Left ventricle myocardium inferior (tissue), 1 donor: ENCODE data around the gene SLC22A23. TPM values are rescaled to one million over a fixed set of nuclear protein-coding genes. Genes with fewer than 3 reads are reported as not detected.

Source experiments
- DNase-seq: peaks from one replicate; pipeline ENCODE4 v3.0.0-alpha.2; 2020
- H3K27ac ChIP-seq: fragments of 200-600 bp; replicated peaks from 2 replicates; pipeline ENCODE4 v1.8.0; 2021
- H3K27me3 ChIP-seq: fragments of 200-600 bp; 2 replicates; pipeline ENCODE4 v1.8.0; 2021; ENCODE audit warnings: low read depth
- H3K36me3 ChIP-seq: fragments of 200-600 bp; 2 replicates; pipeline ENCODE4 v1.8.0; 2021
- H3K4me1 ChIP-seq: fragments of 200-600 bp; 2 replicates; pipeline ENCODE4 v1.8.0; 2021
- H3K4me3 ChIP-seq: fragments of 200-600 bp; 2 replicates; pipeline ENCODE4 v1.8.0; 2021; ENCODE audit warnings: mild to moderate bottlenecking, moderate library complexity
- H3K9me3 ChIP-seq: fragments of 200-600 bp; replicated peaks from 2 replicates; pipeline ENCODE4 v1.8.0; 2021
- CTCF ChIP-seq: fragments of 200-600 bp; IDR thresholded peaks from 2 replicates; pipeline ENCODE4 v1.8.0; 2021; ENCODE audit warnings: antibody characterized with exemption, mild to moderate bottlenecking, borderline replicate concordance
- intact Hi-C: fragments of 100-400 bp; cut with micrococcal nuclease; formaldehyde crosslinking; loops from one replicate; pipeline ENCODE4 v1.11.0; 2022
- total RNA-seq: library from RNA; stranded (reverse); fragmentation: NEBNext Ultra II Directional; extraction: Animal tissue kit (Norgen Biotek cat#: 25700); gene quantifications from one replicate; pipeline ENCODE4 v1.2.1, GENCODE V29; 2021
- donor health status: DM: no; HTN: yes; CAD: no; lungs with severe emphysema.

The SLC22A23 gene
- total RNA-seq, 1 donor from 2014 or later: 7.0 TPM

- H3K36me3 ChIP-seq: no peaks in the 10 kb centered on the region
- H3K4me3 ChIP-seq: no peak overlapping the region
- no peak for DNase-seq
- no peaks in the 10 kb centered on the region for H3K27me3 ChIP-seq
- H3K9me3 ChIP-seq: no peaks in the 10 kb centered on the region
- H3K4me1 ChIP-seq: no peaks in the 10 kb centered on the region
- intact Hi-C loops: no loop called here
- TF ChIP-seq CTCF: no peak
- H3K27ac ChIP-seq: no peak overlapping the region
These were observed 141.0 kb downstream of the SLC22A23 start for GRCh38 chr6:3315841-3316240.

GRCh38 chr6:3314621-3315467 lies 142.0 kb downstream of the SLC22A23 start:
- Histone ChIP-seq H3K9me3 (no peaks in the 10 kb centered on the region), H3K27me3 (no peaks in the 10 kb centered on the region), H3K4me3 (no peak overlapping the region), H3K4me1 (no peaks in the 10 kb centered on the region), H3K27ac (no peak overlapping the region), H3K36me3 (no peaks in the 10 kb centered on the region)
- intact Hi-C loops: no loop called here
- no peak for TF ChIP-seq CTCF
- DNase-seq: no peak

- H3K9me3 ChIP-seq: no peaks in the 10 kb centered on the region
- no peaks in the 10 kb centered on the region for H3K36me3 ChIP-seq
- no peak for DNase-seq
- no peak for TF ChIP-seq CTCF
- no peak overlapping the region for H3K27ac ChIP-seq
- intact Hi-C loops: no loop called here
- H3K4me1 ChIP-seq: no peaks in the 10 kb centered on the region
- no peaks in the 10 kb centered on the region for H3K27me3 ChIP-seq
- H3K4me3 ChIP-seq: no peak overlapping the region
These were observed 142.7 kb downstream of the SLC22A23 start for GRCh38 chr6:3314176-3314575.

- intact Hi-C loops: no loop called here
- H3K27me3 ChIP-seq: no peaks in the 10 kb centered on the region
- no peak overlapping the region for H3K4me3 ChIP-seq
- H3K27ac ChIP-seq: no peak overlapping the region
- TF ChIP-seq CTCF: no peak
- H3K36me3 ChIP-seq: no peaks in the 10 kb centered on the region
- no peaks in the 10 kb centered on the region for H3K9me3 ChIP-seq
- H3K4me1 ChIP-seq: no peaks in the 10 kb centered on the region
- DNase-seq: no peak
These were observed 144.1 kb downstream of the SLC22A23 start for GRCh38 chr6:3312604-3313231.

- no peak overlapping the region for H3K4me3 ChIP-seq
- TF ChIP-seq CTCF: no peak
- intact Hi-C loops: no loop called here
- H3K36me3 ChIP-seq: no peaks in the 10 kb centered on the region
- H3K27me3 ChIP-seq: no peaks in the 10 kb centered on the region
- H3K4me1 ChIP-seq: no peaks in the 10 kb centered on the region
- H3K27ac ChIP-seq: no peak overlapping the region
- H3K9me3 ChIP-seq: no peaks in the 10 kb centered on the region
- DNase-seq: no peak
These were observed 145.0 kb downstream of the SLC22A23 start for GRCh38 chr6:3311826-3312225.
